DOHH2 (cell line): Measurements from ENCODE around the gene COL12A1.

Experiments
- H3F3A ChIP-seq: fragments of 200-600 bp; sonication (generic), shearing (Covaris generic); 2 replicates; pipeline ENCODE4 v1.6.0; 2016; ENCODE audit warnings: antibody characterized with exemption, mild to moderate bottlenecking; ENCODE audit not compliant: control insufficient read depth, insufficient read depth
- H3K27ac ChIP-seq: fragments of 200-600 bp; sonication (generic); 2 replicates; pipeline ENCODE4 v1.5.1; 2014; ENCODE audit warnings: low read depth, mild to moderate bottlenecking, low read length, moderate library complexity
- H3K27me3 ChIP-seq: fragments of 200-600 bp; sonication (generic); 2 replicates; pipeline ENCODE4 v1.6.1; 2014; ENCODE audit warnings: mild to moderate bottlenecking, low read length, mixed read lengths; ENCODE audit not compliant: control insufficient read depth
- H3K36me3 ChIP-seq: fragments of 200-600 bp; sonication (generic); 2 replicates; pipeline ENCODE4 v1.6.1; 2014; ENCODE audit warnings: mild to moderate bottlenecking, low read length, moderate library complexity, mixed read lengths; ENCODE audit not compliant: control insufficient read depth
- H3K4me1 ChIP-seq: fragments of 200-600 bp; sonication (generic); 2 replicates; pipeline ENCODE4 v1.6.1; 2014; ENCODE audit warnings: mild to moderate bottlenecking, low read length, mixed read lengths; ENCODE audit not compliant: control insufficient read depth
- H3K4me2 ChIP-seq: fragments of 200-600 bp; sonication (generic); 2 replicates; pipeline ENCODE4 v1.6.0; 2014; ENCODE audit warnings: mild to moderate bottlenecking, low read length, moderate library complexity
- H3K4me3 ChIP-seq: fragments of 200-600 bp; sonication (generic); 2 replicates; pipeline ENCODE4 v1.5.1; 2014; ENCODE audit warnings: mild to moderate bottlenecking, low read length, mixed read lengths
- H3K79me2 ChIP-seq: fragments of 200-600 bp; sonication (generic); 2 replicates; pipeline ENCODE4 v1.6.1; 2014; ENCODE audit warnings: mild to moderate bottlenecking, low read length, mixed read lengths; ENCODE audit not compliant: control insufficient read depth
- H3K9me2 ChIP-seq: fragments of 200-600 bp; sonication (generic); replicated peaks from 2 replicates; pipeline ENCODE4 v1.6.1; 2014; ENCODE audit warnings: mild to moderate bottlenecking, low read length, mixed read lengths; ENCODE audit not compliant: control insufficient read depth
- H3K9me3 ChIP-seq: fragments of 200-600 bp; sonication (generic); 2 replicates; pipeline ENCODE4 v1.6.1; 2014; ENCODE audit warnings: antibody characterized with exemption, low read length, mixed read lengths; ENCODE audit not compliant: control insufficient read depth, insufficient read depth
- H4K20me1 ChIP-seq: fragments of 200-600 bp; sonication (generic); 2 replicates; pipeline ENCODE4 v1.6.0; 2014; ENCODE audit warnings: low read depth, mild to moderate bottlenecking, antibody characterized with exemption, low read length, moderate library complexity; ENCODE audit not compliant: control insufficient read depth, insufficient read depth
- CTCF ChIP-seq: fragments of 200-600 bp; sonication (generic); IDR thresholded peaks from one replicate; pipeline ENCODE4 v1.5.1; 2014; ENCODE audit warnings: antibody characterized with exemption, mild to moderate bottlenecking, low read depth, low read length; ENCODE audit not compliant: poor library complexity, severe bottlenecking
- EZH2phosphoT487 ChIP-seq: fragments of 200-600 bp; sonication (generic); IDR thresholded peaks from 2 replicates; pipeline ENCODE4 v1.6.1; 2017; ENCODE audit warnings: borderline replicate concordance, mild to moderate bottlenecking, antibody characterized with exemption, low read length, moderate library complexity, mixed read lengths

COL12A1 gene

GRCh38 chr6:75170691-75171560 lies 34.9 kb downstream of the COL12A1 start:
- Histone ChIP-seq H3K79me2 (no peaks in the 10 kb centered on the region), H4K20me1 (no peaks in the 10 kb centered on the region), H3K36me3 (no peaks in the 10 kb centered on the region), H3K4me1 (no peaks in the 10 kb centered on the region), H3K4me2 (no peak overlapping the region), H3K27ac (no peak overlapping the region), H3K9me2 (no peaks in the 10 kb centered on the region), H3K4me3 (no peak overlapping the region), H3F3A (no peaks in the 10 kb centered on the region), H3K27me3 (no peaks in the 10 kb centered on the region), H3K9me3 (no peaks in the 10 kb centered on the region)
- TF ChIP-seq CTCF (no peak), EZH2phosphoT487 (no peak)

GRCh38 chr6:75169689-75170586 lies 35.9 kb downstream of the COL12A1 start:
- H3K79me2 ChIP-seq = no peaks in the 10 kb centered on the region
- H3K36me3 ChIP-seq = no peaks in the 10 kb centered on the region
- H3K27ac ChIP-seq = no peak overlapping the region
- H3K9me3 ChIP-seq = no peaks in the 10 kb centered on the region
- H3F3A ChIP-seq = no peaks in the 10 kb centered on the region
- H3K27me3 ChIP-seq = no peaks in the 10 kb centered on the region
- no peaks in the 10 kb centered on the region for H3K9me2 ChIP-seq
- H4K20me1 ChIP-seq = no peaks in the 10 kb centered on the region
- TF ChIP-seq CTCF (no peak), EZH2phosphoT487 (no peak)
- H3K4me1 ChIP-seq = no peaks in the 10 kb centered on the region
- H3K4me2 ChIP-seq = no peak overlapping the region
- no peak overlapping the region for H3K4me3 ChIP-seq

- H3K9me3 ChIP-seq = no peaks in the 10 kb centered on the region
- H3K4me2 ChIP-seq = no peak overlapping the region
- TF ChIP-seq CTCF = no peak
- TF ChIP-seq EZH2phosphoT487 = no peak
- H3K79me2 ChIP-seq = no peaks in the 10 kb centered on the region
- H3K27ac ChIP-seq = no peak overlapping the region
- H3K9me2 ChIP-seq = no peaks in the 10 kb centered on the region
- no peaks in the 10 kb centered on the region for H4K20me1 ChIP-seq
- no peaks in the 10 kb centered on the region for H3K27me3 ChIP-seq
- H3K4me3 ChIP-seq = no peak overlapping the region
- H3F3A ChIP-seq = no peaks in the 10 kb centered on the region
- H3K36me3 ChIP-seq = no peaks in the 10 kb centered on the region
- no peaks in the 10 kb centered on the region for H3K4me1 ChIP-seq
Measured at GRCh38 chr6:75167851-75168250, 38.0 kb downstream of the COL12A1 start.
